Epithelial cell of prostate (primary cell): ENCODE results near the gene QRICH2.
"Not testable (repeated sequence)": the region's sequence is repeated elsewhere in the genome, so short reads cannot be mapped to it uniquely, and the experiment has no call there.

Experiments
- DNase-seq: peaks from one replicate; pipeline ENCODE4 v3.0.0-alpha.2; 2011; ENCODE audit warnings: low read depth, low spot score
- H3K27ac ChIP-seq: fragments of 450-650 bp; 2 replicates; pipeline ENCODE4 v1.5.1; 2017; ENCODE audit warnings: mild to moderate bottlenecking

QRICH2 gene

GRCh38 chr17:76268991-76269981 lies 38.8 kb downstream of the QRICH2 start:
- H3K27ac ChIP-seq = peak overlapping the region; percentile 95
- DNase-seq = no peak

- H3K27ac ChIP-seq = peak overlapping the region; percentile 95
- DNase-seq = peak; percentile 57
These were observed 39.9 kb downstream of the QRICH2 start for GRCh38 chr17:76268015-76268749.

- peak overlapping the region; percentile 95 for H3K27ac ChIP-seq
- not testable (repeated sequence) for DNase-seq
These were observed 40.5 kb downstream of the QRICH2 start for GRCh38 chr17:76267581-76268001.

GRCh38 chr17:76267051-76267576 lies 41.0 kb downstream of the QRICH2 start:
- DNase-seq = no peak
- H3K27ac ChIP-seq = peak overlapping the region; percentile 95

DNA sequence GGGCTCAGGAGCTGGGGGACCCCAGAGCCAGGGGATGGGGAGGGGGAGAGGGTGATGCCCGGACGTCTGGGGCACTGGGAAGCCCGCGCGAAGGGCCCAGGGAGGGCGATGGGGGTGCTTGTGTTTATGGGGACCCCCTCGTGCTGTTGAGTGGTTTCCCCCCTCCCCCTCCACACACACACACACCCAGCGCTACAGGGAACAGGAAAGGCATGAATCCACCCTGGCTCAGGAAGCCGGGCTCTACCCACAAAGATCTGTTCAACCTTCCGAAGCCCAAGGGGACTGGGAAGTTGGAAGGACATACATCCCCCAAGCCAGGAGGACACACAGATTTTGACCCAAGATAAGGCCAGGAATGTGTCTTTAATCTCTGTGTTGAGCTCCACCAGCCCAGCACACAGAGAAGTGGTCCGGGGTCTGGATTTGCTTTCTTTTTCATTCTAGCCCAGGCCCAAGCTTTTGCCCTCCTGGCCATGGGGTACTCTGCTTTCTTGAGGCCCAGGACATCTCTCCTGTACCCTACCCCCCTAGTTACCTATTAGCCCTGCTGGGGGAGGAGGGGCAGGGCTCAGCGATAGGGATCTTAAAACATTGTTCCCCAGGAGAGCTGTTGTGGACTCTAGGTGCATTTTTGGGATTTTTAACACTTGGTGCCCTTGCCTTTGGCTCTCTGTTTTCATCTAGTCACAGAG lies 41.7 kb downstream of the QRICH2 start:
- H3K27ac ChIP-seq = peak overlapping the region; percentile 95
- DNase-seq = no peak

GRCh38 chr17:76265624-76266243 lies 42.3 kb downstream of the QRICH2 start:
- peak overlapping the region; percentile 95 for H3K27ac ChIP-seq
- DNase-seq = no peak

DNA sequence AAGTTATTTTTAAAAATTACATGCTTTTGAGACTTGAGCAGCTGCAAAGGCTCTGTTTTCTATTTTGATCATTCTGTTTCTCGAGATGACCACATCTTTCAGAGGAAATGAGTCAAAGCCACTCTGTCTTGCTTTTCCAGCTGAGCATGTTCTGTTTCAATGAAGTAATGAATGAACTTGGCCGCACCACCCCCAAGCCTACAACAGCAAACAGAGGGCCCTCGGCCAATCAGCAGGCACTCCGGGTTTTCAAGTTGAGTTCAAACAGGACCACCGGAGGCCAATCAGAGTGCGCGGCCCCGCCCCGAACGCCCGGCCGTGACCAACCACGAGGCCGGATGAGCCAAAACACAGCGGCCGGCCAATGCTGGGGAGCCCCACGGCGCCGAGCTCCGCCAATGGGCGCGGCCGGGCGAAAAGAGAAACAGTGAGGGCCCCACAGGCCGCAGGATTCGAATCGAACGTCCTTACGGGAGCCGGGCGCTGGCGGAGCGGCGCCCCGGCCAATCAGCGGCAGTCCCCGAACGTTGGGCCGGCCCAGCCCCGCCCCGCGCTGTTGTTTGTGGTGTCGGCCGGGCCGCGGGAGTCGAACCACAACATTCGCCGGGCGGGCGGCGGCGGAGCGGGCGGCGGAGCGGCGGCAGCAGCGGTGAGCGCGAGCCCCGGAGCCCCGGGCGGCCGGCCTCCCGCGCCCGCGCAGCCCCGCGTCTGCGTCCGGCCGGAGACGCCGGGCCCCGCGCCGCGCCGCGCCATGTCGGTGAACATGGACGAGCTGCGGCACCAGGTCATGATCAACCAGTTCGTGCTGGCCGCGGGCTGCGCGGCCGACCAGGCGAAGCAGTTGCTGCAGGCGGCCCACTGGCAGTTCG lies 43.1 kb downstream of the QRICH2 start, which contains the start of gene UBALD2:
TSS of gene UBALD2 (plus strand) at position 594 of the 869 bp plus-strand sequence. CDS start at position 752, 158 bp downstream.
- H3K27ac ChIP-seq = peak within 1 kb of the TSS; percentile 95
- peak; percentile 99 for DNase-seq

DNA sequence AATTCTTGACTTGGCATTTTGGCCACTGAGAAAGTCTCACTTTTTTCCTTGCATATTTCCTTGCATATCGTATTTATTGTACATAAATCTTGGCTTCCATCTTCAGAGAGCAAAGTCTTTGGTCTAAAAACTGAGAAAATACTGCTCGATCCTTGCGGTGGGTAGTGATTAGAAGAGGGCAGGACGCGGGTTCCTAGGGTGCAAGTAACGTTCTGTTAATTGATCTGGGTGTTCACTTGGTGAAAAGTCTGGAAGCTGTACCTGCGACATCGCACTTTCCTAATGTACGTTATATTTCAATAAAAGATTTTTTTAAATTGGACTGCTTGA lies 43.7 kb downstream of the QRICH2 start:
- peak overlapping the region; percentile 95 for H3K27ac ChIP-seq
- no peak for DNase-seq

DNA sequence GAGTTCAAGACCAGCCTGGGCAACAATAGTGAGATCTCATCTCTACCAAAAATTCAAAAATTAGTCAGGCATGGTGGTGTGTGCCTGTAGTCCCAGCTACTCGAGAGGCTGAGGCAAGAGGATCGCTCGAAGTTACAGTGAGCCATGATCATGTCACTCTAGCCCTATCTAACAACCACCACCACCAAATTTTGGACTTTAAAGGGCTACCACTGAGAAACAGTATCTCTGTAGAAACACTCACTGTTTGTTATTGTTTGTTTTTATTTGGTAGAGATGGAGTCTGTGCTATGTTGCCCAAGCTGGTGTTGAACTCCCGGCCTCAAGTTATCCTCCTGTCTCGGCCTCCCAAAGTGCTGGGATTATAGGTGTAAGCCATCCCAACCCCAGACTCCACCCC lies 44.2 kb downstream of the QRICH2 start:
- peak overlapping the region; percentile 95 for H3K27ac ChIP-seq
- DNase-seq = no peak

DNA sequence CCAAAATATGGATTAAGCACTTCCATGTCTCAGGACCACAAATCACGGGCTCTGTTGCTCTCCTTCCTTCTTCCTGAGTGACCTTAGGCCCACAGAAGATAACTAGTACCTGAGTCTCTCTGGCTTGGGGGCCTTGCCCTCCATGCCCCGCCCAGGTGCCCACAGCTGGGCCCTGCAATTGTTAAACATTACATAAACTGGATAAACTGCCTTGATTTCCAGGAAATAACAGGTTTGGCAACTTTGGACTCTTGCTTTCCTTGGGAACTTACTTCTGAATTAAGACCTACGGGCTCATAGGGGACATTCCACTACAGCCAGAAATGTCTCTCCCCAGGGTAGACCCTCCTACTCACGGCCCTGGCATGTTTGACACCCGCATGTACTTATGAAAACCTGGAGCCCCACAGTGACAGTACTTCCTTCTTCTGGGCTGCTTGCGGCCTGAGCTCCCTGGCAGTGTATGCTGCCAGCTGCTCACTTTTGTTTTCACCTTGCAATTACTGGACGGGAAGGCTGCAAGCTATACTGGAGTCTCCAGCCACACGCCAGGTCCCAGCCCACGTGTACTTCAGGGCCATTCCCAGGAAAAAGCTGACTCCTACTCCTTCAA lies 45.2 kb downstream of the QRICH2 start:
- peak overlapping the region; percentile 95 for H3K27ac ChIP-seq

DNA sequence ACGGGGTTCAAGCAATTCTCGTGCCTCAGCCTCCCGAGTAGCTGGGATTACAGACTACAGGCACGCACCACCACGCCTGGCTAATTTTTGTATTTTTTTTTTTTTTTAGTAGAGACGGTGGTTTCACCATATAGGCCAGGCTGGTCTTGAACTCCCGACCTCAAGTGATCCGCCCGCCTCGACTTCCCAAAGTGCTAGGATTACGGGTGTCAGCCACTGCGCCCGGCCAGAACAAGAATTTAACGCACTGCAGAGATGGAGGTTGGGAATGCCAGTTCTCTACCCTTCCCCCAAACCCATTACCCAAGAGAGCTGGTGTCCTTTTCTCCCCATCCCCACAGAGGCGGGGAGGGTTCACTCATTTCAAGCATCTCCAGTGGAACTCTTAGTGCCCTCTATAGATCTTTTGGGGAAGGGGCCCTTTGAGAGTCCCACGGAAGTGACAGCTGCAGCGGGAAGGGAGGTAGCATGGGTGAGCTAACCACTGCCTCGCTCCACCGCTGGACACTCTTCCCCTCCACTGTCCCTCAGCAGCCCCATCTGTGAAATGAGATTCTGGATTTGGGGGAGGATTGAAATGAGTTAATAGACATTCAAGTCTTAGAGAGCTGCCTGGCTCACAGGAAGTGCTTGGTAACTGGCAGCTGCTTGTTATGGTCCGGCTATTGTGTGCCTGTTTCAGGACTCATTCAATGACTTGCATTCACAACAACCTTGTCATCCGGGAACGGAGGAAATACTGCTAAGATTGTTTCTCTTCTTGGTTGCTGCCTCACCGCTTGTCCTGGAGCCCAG lies 46.5 kb downstream of the QRICH2 start:
- DNase-seq = no peak
- peak overlapping the region; percentile 95 for H3K27ac ChIP-seq

More for the DNA sequence above, 45.2 kb downstream of the QRICH2 start:
- DNase-seq = no peak

- DNase-seq = no peak
- no peak overlapping the region for H3K27ac ChIP-seq
These were observed 47.4 kb downstream of the QRICH2 start for GRCh38 chr17:76260669-76261068.

DNA sequence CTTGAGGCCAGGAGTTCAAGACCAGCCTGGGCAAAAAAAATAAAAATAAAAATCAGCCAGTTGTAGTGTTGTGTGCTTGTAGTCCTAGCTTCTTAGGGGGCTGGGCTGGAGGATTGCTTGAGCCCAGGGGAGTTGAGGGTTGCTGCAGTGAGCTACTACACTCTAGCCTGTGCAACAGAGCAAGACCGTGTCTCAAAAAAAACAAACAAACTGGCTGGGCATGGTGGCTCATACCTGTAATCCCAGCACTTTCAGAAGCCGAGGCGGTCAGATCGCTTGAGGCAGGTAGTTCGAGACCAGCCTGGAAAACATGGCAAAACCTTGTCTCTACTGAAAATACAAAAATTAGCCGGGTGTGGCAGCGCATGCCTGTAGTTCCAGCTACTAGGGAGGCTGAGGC lies 47.9 kb downstream of the QRICH2 start:
- peak overlapping the region; percentile 46 for H3K27ac ChIP-seq

GRCh38 chr17:76256430-76257050 lies 51.5 kb downstream of the QRICH2 start:
- H3K27ac ChIP-seq, DNase-seq: not testable (repeated sequence)

More for the DNA sequence above, 47.9 kb downstream of the QRICH2 start:
- no peak for DNase-seq

DNA sequence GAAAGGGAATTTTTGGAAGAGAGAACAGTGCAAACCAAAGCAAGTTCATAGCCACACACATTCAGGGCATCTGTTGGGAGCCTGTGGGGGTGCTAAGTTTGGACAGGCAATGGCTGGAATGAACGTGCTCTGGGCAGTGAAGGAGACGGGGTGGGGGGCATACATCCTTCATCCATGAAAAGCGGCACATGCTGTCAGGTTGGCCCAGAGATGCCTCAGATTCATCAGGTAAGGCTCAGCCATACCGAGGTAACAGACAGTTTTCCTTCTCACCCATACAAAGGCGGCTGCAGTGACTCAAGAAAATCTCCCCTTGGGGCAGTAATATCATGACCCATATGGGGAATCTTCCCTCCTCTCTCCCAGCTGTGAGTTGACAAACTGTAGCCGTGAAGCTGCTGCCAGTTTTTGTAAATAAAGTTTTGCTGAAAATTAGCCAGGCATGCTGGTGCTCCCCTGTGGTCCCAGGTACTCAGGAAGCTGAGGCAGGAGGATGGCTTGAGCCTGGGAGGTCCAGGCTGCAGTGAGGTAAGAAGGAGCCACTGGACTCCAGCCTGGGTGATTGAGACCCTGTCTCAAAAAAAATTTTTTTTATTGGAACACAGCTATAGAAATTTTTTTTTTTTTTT lies 52.2 kb downstream of the QRICH2 start:
- no peak overlapping the region for H3K27ac ChIP-seq
- no peak for DNase-seq

- H3K27ac ChIP-seq = no peak overlapping the region
- DNase-seq = no peak
These were observed 53.8 kb downstream of the QRICH2 start for GRCh38 chr17:76254275-76254674.

DNA sequence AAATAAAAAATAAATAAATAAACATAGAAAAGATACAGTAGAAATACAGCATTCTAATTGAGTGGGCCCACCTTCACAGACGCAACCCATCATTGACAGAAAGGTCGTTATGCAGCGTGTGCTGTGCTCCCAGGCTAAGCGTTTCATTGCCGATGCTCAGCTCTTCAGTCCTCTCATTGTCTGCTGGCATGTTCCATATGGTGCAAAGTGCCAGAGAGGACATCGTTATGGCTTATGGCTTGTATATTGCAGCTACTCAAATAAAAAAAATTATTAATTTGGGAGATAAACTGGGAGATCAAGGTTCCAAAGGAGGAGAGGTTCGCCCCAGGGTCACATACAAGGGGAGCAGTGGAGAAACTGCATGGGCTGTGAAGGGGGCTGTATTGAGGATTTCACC lies 54.2 kb downstream of the QRICH2 start:
- no peak overlapping the region for H3K27ac ChIP-seq

More for the DNA sequence above, 54.2 kb downstream of the QRICH2 start:
- no peak for DNase-seq
